OCI-LY3 (cell line): ENCODE measurements around the gene RFX2.
"Not testable (repeated sequence)": the region's sequence is repeated elsewhere in the genome, so short reads cannot be mapped to it uniquely, and the experiment has no call there.

ENCODE experiments used
- H2AFZ ChIP-seq: fragments of 200-600, 300-600 bp; shearing (Covaris generic); 2 replicates; pipeline ENCODE4 v1.6.0; 2014; ENCODE audit warnings: antibody characterized with exemption, low read depth, low read length
- H3K27ac ChIP-seq: fragments of 200-600, 300-600 bp; sonication (generic); 2 replicates; pipeline ENCODE4 v1.5.1; 2014; ENCODE audit warnings: mild to moderate bottlenecking, low read length, moderate library complexity, mixed read lengths
- H3K27me3 ChIP-seq: fragments of 200-600, 300-600 bp; sonication (generic); 2 replicates; pipeline ENCODE4 v1.6.1; 2014; ENCODE audit warnings: low read depth, low read length, mixed read lengths
- H3K36me3 ChIP-seq: fragments of 200-600, 300-600 bp; sonication (generic); replicated peaks from 2 replicates; pipeline ENCODE3; 2014; ENCODE audit warnings: low read depth, low read length, mixed read lengths
- H3K4me1 ChIP-seq: fragments of 300-600, 200-600 bp; sonication (generic); 2 replicates; pipeline ENCODE4 v1.6.1; 2014; ENCODE audit warnings: low read length, mixed read lengths
- H3K4me2 ChIP-seq: fragments of 200-600, 300-600 bp; sonication (generic); 2 replicates; pipeline ENCODE4 v1.6.1; 2014; ENCODE audit warnings: low read length, mixed read lengths
- H3K4me3 ChIP-seq: fragments of 300-600, 200-600 bp; sonication (generic); 2 replicates; pipeline ENCODE4 v1.5.1; 2014; ENCODE audit warnings: antibody characterized with exemption, mild to moderate bottlenecking, low read length, moderate library complexity
- H3K79me2 ChIP-seq: fragments of 300-600, 200-600 bp; shearing (Covaris generic); 2 replicates; pipeline ENCODE4 v1.6.1; 2014; ENCODE audit warnings: mild to moderate bottlenecking, low read length, mixed read lengths
- H3K9ac ChIP-seq: fragments of 300-600, 200-600 bp; shearing (Covaris generic); 2 replicates; pipeline ENCODE4 v1.6.0; 2014; ENCODE audit warnings: mild to moderate bottlenecking, low read length, moderate library complexity
- H3K9me3 ChIP-seq: fragments of 200-600, 300-600 bp; shearing (Covaris generic); 2 replicates; pipeline ENCODE4 v1.6.1; 2014; ENCODE audit warnings: low read length, mixed read lengths; ENCODE audit not compliant: insufficient read depth
- H4K20me1 ChIP-seq: fragments of 200-600, 300-600 bp; sonication (generic); 2 replicates; pipeline ENCODE4 v1.6.1; 2016; ENCODE audit warnings: low read length, mixed read lengths; ENCODE audit not compliant: insufficient read depth
- CTCF ChIP-seq: fragments of 200-600, 300-600 bp; sonication (generic); IDR thresholded peaks from 2 replicates; pipeline ENCODE4 v1.5.1; 2014; ENCODE audit warnings: antibody characterized with exemption, low read length, low read depth
- EZH2phosphoT487 ChIP-seq: fragments of 200-600 bp; shearing (Covaris generic); IDR thresholded peaks from 2 replicates; pipeline ENCODE4 v1.6.1; 2018; ENCODE audit warnings: antibody characterized with exemption, mixed run types, low read depth

RFX2 gene

GRCh38 chr19:5963855-5964254, 146.4 kb downstream of the RFX2 start:
- H3K27ac ChIP-seq: no peak overlapping the region
- H3K4me3 ChIP-seq: no peak overlapping the region
- H3K9me3 ChIP-seq: no peaks in the 10 kb centered on the region
- H2AFZ ChIP-seq: no peak overlapping the region
- peaks cover 95% of the 10 kb centered on the region for H4K20me1 ChIP-seq
- peaks cover 33% of the 10 kb centered on the region for H3K36me3 ChIP-seq
- no peak overlapping the region for H3K4me2 ChIP-seq
- no peak overlapping the region for H3K9ac ChIP-seq
- peaks cover 100% of the 10 kb centered on the region for H3K79me2 ChIP-seq
- H3K4me1 ChIP-seq: peaks cover 12% of the 10 kb centered on the region
- no peaks in the 10 kb centered on the region for H3K27me3 ChIP-seq
- TF ChIP-seq EZH2phosphoT487 (no peak), CTCF (no peak)

GRCh38 chr19:5963259-5963658, 147.0 kb downstream of the RFX2 start:
- not testable (repeated sequence) for H3K9ac ChIP-seq, H3K9me3 ChIP-seq, H3K4me3 ChIP-seq, H3K27ac ChIP-seq, H3K4me1 ChIP-seq, H3K27me3 ChIP-seq, H3K4me2 ChIP-seq, H2AFZ ChIP-seq
- Histone ChIP-seq H3K79me2 (peaks cover 100% of the 10 kb centered on the region), H4K20me1 (peaks cover 95% of the 10 kb centered on the region), H3K36me3 (peaks cover 27% of the 10 kb centered on the region)

- H4K20me1 ChIP-seq: peaks cover 96% of the 10 kb centered on the region
These were observed 148.0 kb downstream of the RFX2 start for GRCh38 chr19:5961969-5962945.

GRCh38 chr19:5961641-5961968, 148.7 kb downstream of the RFX2 start:
- H3K27me3 ChIP-seq, H3K4me3 ChIP-seq, H3K9ac ChIP-seq, H2AFZ ChIP-seq, H3K4me2 ChIP-seq, H3K27ac ChIP-seq, H3K9me3 ChIP-seq, H3K4me1 ChIP-seq: not testable (repeated sequence)
- Histone ChIP-seq H3K36me3 (peaks cover 17% of the 10 kb centered on the region), H4K20me1 (peaks cover 96% of the 10 kb centered on the region), H3K79me2 (peaks cover 100% of the 10 kb centered on the region)

More at GRCh38 chr19:5961969-5962945, 148.0 kb downstream of the RFX2 start:
- Histone ChIP-seq H3K4me3 (no peak overlapping the region), H3K36me3 (peaks cover 21% of the 10 kb centered on the region), H3K79me2 (peaks cover 100% of the 10 kb centered on the region), H3K4me2 (no peak overlapping the region), H3K27ac (no peak overlapping the region), H3K9me3 (no peaks in the 10 kb centered on the region), H3K4me1 (no peaks in the 10 kb centered on the region), H2AFZ (no peak overlapping the region), H3K9ac (no peak overlapping the region), H3K27me3 (no peaks in the 10 kb centered on the region)
- TF ChIP-seq EZH2phosphoT487: no peak
- TF ChIP-seq CTCF: no peak
